NCI-H82 treated with DMSO at 0.1 percent for 48 hours (cell line): Measurements from ENCODE around the gene PCOLCE2.
"Not testable (repeated sequence)": the region's sequence is repeated elsewhere in the genome, so short reads cannot be mapped to it uniquely, and the experiment has no call there.

Experiments used
- DNase-seq: peaks from one replicate; lab custom pipeline; 2025; ENCODE audit not compliant: unreplicated experiment; lab: John Stamatoyannopoulos, UW

The PCOLCE2 gene

DNA sequence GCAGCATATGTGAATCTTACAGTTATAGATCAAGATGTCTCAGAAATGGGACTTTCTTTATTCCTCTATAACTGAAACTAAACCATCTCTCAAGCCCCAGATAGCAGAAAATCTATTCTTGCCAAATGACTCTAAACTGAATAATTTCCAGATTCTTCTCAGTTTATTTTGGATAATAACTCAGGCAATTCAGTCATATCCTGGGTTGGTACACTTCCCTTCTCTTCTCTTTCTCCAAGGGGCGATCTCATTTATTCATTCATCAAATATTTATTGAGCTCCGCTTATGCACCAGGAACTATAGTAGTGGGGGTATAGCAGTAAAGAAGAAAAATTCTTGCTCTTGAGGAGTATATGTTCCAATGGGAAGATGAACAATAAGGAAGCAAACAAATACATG, 13.5 kb upstream of the PCOLCE2 start:
- DNase-seq, result no peak

DNA sequence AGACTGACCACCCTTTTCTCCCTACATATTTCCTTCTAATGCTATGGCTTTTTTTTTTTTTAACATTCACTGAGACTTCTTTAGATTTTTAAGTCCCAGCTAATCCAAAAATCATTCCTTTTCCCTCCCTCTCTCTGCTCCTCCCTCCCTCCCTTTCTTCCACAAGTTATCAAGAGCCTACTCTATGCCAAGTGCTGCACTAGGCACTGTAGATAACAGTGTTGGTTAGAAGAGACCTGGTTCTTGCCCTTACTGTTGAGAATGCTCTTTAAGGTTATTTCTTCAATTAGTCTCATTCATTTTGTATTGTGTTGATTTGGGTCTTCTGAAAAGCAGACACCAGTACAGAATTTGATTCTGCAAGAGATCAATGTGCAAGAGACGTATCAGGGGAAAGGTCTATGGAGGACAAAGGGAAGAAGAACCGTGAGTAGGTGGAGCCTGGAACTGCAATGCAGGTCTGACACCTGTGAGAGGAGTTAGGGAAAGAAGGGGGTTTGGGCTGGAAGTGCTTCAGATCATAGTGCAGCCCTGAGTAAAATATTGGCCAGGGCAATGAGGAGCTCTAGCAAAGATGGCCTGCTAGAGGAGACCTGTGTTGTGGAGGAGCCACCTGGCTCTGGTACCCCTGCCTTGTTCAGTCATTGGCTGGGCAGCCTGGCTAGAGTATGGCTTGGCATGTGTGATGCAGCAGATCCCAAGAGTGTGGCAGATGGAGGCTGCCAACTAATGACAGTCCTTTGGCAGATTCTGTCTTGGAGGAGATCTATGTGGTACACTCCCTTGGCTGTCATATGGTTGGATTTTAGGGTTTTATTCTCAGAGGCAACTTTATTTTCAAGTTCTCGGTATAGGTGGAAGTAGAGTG, 9.7 kb upstream of the PCOLCE2 start:
- DNase-seq, result no peak

DNA sequence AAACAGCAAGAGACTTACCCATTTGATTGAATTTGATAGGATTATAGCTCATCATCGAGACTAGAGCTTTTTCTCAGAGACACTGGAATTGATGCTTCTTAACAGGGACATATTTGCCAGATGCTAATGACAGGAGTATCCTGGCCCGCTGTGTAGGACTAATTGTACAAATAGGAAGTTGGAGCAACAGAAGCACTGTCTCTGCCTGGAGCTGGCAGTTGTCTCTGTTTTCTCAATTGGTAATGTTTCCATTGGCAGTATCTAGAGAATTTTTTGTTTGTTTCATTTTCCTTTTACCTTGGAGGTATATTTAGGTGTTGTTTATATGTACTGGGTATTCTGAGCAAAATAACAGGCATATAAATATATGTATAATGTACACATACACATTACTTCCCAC, 8.9 kb upstream of the PCOLCE2 start:
- no peak for DNase-seq

DNA sequence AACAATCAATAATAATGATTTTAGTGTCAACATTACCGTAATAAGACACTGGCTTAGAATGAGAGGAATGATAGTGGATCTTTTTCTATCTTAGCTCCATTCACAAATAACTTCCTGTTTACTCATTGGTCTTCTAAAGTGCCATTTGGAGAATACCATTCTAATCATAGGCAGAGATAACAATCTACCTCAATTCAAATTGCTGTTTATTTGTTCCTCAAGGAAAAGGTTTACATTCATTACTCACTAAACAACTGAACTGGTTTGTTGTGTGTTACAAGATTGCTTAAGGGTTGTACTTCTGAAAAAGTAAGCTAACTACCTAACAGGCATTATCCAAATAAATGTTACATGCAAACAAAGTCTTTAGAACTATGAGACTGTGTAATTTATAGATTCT, 8.1 kb upstream of the PCOLCE2 start:
- no peak for DNase-seq

DNA sequence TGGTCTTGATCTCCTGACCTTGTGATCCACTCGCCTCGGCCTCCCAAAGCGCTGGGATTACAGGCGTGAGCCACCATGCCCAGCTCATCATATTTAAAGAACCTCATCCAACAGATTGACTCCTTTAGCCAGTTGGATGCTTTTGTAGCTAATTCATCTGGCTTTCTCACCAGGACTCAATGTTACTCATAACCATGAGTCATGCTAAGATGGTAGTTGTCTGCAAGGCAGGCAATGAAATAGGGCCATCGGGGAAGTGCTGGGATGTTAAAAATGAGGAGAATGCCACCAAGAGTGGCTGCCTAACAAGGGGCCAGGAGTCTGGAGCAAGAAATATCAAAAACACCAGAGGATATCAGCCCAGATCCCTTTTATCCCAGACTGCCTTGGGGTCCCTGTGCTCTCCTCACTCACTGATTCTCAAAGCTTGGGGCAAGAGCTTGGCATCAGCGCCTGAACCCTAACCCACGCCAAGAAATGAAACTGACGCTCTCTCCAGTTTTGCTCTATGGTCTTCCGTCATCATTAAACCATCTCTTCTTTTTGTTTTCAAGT, 7.4 kb upstream of the PCOLCE2 start:
- DNase-seq, result no peak

DNA sequence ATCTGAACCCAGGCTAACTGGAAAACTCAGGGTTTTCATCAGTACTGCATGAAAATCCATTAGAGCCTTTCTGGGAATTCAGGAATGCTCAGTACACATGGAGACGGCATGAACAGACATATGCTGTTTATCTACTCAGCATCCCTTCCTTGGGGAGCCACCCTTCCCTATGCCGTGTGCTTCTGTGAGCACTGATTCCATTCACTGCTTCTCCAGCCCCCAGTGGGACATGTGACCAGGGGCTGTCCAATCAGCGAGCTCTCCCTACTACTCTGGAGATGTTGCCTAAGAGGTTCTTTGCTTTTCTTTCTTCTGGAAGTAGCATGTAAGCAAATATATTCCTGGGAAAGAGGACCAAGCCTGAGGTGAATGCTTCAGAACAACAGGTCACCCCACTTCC, 5.6 kb upstream of the PCOLCE2 start:
- DNase-seq, result no peak

DNA sequence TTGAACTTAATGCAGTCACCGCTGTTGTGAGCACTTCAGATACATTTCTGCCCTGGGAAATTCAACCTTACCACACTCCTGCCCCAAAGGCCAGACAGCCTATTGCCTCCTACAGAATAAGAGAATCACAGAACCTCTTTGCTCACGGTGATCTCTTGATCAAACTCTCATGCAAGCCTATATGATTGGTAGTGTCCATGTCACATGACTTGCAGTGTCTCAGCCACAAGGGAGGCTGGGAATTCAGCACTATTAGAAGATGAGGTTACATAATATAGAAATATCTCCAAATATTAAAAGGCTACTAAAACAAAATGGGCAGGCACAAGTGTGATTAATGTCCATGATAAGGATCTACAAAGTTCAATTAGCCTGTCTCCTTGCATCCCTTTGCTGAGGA, 3.8 kb upstream of the PCOLCE2 start:
- no peak for DNase-seq

DNA sequence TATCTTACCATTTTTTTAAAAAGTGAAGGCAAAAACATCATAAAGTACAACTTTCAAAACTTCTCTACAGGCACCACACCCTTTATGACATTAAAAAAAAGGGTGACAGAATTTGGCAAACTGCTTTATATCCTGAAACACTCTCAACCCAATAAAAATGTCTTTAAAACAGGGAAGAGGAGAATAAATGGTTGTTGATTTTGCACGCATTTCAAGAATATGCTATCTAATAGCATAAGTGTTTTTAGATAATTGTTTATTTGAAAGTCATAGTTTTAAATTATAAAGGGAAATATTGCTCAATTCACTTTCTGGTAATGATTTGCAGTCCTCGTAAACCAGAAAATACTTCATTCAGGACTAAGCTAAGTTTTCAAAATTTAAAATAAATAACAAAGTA, 1.7 kb upstream of the PCOLCE2 start:
- no peak for DNase-seq

DNA sequence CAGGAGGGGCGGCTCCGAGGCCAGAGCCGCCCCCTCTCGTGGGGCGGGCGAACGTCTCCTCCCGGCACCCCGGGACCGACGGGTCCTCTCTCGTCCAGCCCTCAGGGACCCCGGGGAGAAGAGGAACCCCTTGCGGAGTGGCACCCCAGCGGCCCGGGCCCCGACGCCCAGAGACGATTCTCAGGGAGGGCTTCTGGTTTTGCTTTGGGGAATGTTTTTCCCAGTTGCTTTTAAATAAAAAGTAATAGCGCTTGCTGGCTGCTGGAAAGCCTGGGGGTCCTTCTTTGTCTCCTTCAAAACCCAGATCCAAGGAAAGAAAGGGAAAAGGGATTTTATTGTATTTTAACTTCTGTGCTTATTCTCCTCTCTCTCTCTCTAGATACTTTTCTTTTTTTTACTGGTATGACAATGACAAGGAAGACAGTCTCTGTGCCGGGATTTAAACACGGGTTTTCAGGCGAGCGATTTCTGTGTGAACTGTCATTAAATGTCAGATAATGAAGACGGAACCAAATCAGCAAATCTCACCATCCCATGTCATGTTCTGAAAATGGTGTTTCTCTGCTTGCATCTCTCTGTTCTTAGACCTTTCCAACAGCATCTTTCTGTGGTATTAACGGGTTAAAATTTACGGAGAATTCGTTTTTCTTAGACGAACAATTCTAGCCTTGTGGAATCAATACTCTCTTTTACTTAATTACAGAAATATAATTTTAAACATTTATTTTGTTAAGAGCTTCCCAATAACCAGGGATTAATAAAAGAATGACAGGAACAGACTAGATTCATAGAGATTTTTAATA, 530 bp upstream of the PCOLCE2 start:
- DNase-seq, result no peak

DNA sequence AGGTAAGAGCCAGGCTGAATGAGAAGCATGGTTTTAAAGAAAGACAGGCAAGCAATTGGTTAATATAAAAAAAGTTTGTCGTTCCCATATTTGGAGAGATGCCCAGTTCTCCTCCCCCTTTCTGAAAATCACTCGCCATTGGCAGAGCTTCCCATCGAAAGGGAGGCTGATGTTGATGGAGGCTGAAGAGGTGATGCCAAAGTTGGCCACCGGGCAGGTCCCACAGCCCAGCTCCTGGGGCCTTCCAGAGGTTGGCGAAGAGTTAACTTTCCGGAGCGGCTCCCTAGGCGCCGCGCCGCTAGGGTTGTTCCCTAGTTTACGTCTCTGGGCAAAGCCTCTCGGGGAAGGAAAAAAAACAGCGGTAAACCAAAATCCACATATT, 793 bp downstream of the PCOLCE2 start:
- DNase-seq, result peak; percentile 59

DNA sequence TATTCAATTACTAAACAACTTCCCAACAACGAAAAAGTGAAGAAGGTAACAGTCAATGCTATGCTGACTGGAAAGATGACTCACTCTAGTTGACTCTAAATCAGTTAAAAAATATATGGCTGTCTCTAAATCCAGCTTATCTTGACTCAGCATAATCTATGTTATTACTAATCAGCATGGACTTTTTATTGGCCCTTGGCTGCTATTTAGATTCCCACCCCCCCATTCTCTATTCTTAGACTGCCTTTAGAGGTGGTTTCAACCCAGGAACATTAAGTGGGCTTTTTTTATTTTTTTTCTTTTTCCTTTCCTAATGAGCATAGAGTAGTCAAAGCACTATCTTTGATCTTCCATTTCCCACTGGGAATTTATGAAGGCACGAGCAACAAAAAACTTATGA, 1.9 kb downstream of the PCOLCE2 start:
- DNase-seq, result no peak

DNA sequence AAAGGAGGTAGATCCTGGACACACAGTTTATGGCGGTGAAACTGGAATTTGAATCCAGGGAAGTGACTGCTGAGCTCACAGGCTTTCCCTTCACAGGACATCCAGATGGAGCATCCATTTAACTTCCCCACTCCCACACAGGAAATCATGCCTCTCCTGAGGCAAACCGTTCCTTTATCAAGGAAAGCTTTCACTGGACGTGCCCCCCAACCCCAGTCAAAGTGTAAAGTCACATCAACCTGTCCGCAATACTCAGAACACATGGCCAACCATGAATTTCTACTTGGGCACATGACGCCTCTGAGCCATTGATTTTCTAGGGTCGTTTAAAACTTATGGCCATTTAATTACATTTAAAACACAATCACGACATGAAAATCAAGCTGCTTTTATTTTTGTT, 2.9 kb downstream of the PCOLCE2 start:
- no peak for DNase-seq

DNA sequence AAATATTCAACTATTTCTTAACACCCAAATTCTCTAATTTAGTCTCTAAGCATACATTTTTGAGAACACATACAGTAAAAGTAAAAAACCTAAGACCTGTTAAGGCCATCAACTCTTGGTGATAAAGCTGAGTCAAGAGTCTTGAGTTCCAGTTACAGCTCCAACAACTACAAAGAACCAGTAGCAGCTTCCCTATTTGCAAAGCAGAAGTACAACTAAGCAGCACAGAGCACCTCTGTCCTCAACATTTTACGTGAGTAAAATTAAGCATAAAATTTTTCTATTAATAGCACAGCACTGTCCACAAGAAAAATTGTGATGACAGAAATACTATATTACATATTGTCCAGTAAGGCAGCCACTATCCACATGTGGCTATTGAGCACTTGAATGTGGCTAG, 4.4 kb downstream of the PCOLCE2 start:
- no peak for DNase-seq

DNA sequence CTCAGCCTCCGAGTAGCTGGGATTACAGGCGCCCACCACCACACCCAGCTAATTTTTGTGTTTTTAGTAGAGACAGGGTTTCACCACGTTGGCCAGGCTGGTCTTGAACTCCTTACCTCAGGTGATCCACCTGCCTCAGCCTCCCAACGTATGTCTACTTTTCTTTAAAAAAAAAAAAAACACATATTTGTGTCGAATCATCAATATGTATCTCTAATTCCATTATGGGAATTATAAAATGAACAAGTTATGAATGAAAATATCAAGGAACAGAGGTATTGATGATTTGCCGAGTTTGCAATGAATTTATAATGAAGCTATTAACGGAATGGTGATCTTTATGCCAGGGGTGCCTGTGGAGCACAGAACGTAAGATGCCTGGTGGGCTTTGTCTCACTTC, 5.3 kb downstream of the PCOLCE2 start:
- not testable (repeated sequence) for DNase-seq

DNA sequence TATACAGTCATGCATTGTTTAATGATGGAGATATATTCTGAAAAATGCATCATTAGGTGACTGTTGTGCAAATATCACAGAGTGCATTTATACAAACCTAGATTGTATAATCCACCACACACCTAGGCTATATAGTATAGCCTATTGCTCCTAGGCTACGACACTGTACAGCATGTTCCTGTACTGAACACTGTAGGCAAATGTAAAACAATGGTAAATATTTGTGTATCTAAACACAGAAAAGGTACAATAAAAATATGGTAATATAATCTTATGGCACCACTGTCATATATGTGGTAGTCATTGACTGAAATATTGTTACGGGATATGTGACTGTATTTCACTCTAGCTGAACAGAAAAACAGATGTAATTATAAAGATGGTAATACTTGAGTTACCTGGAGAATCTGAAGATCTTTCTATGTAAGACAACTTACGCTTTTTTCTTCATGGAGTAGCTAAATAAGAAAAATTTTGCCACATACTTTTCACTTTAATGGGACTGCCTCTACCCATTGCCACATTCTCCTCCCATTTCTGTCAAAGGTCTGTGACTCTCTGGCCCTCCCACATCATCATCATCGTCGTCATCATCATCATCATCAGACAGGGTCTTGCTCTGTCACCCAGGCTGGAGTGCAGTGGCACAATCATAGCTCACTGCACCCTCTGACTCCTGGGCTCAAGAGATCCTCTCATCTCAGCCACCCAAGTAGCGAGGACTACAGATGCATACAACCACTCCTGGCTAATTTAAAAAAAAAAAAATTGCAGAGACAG, 7.2 kb downstream of the PCOLCE2 start:
- no peak for DNase-seq

DNA sequence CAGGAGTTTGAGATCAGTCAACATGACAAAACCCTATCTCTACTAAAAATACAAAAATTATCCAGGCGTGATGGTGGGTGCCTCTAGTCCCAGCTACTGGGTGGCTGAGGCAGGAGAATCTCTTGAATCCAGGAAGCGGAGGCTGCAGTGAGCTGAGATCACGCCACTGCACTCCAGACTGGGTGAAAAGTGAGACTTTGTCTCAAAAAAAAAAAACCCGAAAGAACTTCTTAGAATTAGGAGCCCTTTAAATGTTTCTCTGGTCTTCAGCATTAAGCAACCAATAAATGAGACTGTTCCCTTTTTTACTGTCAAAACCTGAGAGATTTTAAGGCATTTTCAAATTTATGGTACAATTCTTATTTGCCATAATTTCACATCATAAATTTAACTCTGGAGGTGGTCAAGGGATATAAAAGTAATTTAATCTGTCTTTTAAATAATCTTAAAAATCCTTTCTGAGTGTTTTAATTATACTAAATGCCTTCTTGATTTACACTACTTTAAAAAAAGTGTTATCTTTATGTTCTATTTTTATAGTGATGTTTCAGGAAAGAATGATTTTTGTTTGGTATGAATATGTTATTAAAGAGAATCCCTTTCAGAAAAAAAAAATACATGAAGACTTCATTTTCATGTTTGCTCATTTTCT, 10.1 kb downstream of the PCOLCE2 start:
- no peak for DNase-seq

DNA sequence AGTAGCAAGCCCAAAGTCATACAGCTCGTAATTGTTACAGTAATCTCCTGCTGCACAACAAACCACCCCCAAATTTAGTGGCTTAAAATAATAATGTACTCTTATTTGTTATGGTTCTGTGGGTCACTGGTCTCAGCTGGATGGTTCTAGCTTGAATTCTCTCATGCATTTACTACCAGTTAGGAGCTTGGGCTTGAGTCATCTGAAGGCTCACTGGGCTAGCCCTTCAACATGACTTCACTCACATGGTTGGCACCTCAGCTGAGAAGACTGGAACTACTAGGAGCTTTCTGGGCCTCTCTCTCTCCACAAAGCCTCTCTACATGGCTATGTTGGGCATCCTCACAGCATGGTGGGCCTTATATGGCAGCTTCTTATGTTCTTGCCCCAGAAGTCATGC, 12.5 kb downstream of the PCOLCE2 start:
- no peak for DNase-seq

DNA sequence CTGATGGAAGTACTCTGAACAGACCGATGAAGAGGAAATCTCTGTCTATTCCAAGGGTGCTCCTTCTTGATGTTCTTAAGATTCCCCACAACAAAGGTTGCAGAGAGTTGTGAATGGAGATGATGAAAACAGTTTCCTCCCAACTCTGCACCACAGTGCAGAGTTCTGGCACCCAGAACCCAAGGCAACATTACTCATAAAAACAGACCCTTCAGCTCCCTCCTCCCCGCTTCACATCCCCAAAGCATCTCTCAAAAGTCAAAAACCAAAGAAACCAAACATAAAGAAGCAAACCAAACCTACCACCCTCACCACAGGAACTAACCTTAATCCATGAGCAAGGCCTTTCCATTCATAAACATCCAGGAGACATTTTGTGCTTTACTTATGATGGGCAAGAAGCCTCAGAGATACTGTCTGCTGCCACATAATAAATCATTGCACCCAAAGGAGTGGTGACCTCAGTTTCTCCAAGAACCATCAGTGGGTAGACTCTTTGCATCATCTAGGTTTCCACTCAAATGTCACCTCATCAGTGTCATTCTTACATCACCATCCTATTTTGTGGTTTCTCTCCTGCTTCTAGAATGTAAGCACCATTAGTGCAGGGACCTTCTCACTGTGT, 13.2 kb downstream of the PCOLCE2 start:
- DNase-seq, result no peak

DNA sequence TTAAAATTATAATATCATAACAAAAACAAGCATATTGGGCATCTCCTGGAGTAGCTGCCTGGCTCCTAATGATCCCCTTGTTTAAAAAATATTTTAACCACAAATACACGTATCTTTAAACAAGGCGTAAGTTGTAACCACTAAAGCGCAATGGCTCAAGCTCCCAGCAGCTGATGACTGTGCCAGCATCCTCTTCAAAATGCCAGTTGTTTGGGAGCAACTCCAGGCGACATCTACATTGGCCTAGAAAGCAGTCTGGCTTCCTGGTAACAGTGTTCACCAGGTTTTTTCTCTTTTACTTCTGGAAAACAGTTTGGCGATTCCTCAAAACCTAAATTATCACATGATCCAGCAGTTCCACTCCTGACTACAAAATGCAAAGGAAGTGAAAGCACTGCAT, 13.8 kb downstream of the PCOLCE2 start:
- DNase-seq, result no peak

DNA sequence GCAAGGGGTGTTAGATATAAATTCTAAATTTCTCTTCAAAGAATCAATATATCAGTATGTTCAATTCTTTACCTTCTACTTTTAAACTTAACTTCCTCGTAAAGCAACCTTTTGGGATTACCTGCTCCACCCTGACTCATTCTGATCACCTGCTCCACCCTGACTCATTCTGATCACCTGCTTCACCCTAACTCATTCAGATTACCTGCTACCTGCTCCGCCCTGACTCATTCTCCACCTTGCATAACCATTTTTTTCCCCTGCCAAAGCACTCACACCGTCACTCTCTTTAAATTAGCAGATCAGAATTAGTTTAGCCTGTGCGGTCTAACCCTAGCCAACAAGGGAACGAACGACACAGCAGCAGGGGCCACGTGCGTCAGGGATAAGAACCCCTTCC, 20.5 kb downstream of the PCOLCE2 start:
- not testable (repeated sequence) for DNase-seq
